Parathyroid adenoma (tissue), 2 donors: Measurements from ENCODE around the gene TGFBI.

Source experiments
- H2AFZ ChIP-seq: fragments of 300-600 bp; sonication (generic); one replicate; pipeline ENCODE4 v1.7.0; 2017; ENCODE audit warnings: antibody characterized with exemption, mild to moderate bottlenecking
- H3K27ac ChIP-seq: fragments of 300-600 bp; sonication (generic); one replicate; pipeline ENCODE4 v1.7.0; 2017
- H3K27me3 ChIP-seq: fragments of 300-600 bp; sonication (generic); one replicate; pipeline ENCODE4 v1.7.0; 2017; ENCODE audit warnings: low read length; ENCODE audit not compliant: control insufficient read depth, insufficient read depth
- H3K36me3 ChIP-seq: fragments of 300-600 bp; sonication (generic); one replicate; pipeline ENCODE4 v1.7.0; 2017; ENCODE audit warnings: low read length; ENCODE audit not compliant: control insufficient read depth, insufficient read depth
- H3K4me1 ChIP-seq: fragments of 300-600 bp; sonication (generic); one replicate; pipeline ENCODE4 v1.7.0; 2017; ENCODE audit warnings: control low read depth
- H3K4me2 ChIP-seq: fragments of 300-600 bp; sonication (generic); one replicate; pipeline ENCODE4 v1.7.0; 2017; ENCODE audit warnings: low read length
- H3K4me3 ChIP-seq: fragments of 300-600 bp; sonication (generic); one replicate; pipeline ENCODE4 v1.7.0; 2017; ENCODE audit warnings: low read depth, low read length
- H3K79me2 ChIP-seq: fragments of 300-600 bp; sonication (generic); one replicate; pipeline ENCODE4 v1.7.0; 2017; ENCODE audit warnings: control low read depth
- H3K9ac ChIP-seq: fragments of 300-600 bp; sonication (generic); one replicate; pipeline ENCODE4 v1.7.0; 2017; ENCODE audit warnings: mild to moderate bottlenecking
- H3K9me3 ChIP-seq: fragments of 300-600 bp; sonication (generic); one replicate; pipeline ENCODE4 v1.7.0; 2017; ENCODE audit warnings: low read length; ENCODE audit not compliant: control insufficient read depth
- TF ChIP-seq, protein P1 (sequence below): fragments of 300-600 bp; sonication (generic); IDR thresholded peaks from one replicate; pipeline ENCODE4 v1.7.0; 2017; ENCODE audit warnings: antibody characterized with exemption, mild to moderate bottlenecking
- donor health status: primary hyperparathyroidism.

TGFBI gene

DNA sequence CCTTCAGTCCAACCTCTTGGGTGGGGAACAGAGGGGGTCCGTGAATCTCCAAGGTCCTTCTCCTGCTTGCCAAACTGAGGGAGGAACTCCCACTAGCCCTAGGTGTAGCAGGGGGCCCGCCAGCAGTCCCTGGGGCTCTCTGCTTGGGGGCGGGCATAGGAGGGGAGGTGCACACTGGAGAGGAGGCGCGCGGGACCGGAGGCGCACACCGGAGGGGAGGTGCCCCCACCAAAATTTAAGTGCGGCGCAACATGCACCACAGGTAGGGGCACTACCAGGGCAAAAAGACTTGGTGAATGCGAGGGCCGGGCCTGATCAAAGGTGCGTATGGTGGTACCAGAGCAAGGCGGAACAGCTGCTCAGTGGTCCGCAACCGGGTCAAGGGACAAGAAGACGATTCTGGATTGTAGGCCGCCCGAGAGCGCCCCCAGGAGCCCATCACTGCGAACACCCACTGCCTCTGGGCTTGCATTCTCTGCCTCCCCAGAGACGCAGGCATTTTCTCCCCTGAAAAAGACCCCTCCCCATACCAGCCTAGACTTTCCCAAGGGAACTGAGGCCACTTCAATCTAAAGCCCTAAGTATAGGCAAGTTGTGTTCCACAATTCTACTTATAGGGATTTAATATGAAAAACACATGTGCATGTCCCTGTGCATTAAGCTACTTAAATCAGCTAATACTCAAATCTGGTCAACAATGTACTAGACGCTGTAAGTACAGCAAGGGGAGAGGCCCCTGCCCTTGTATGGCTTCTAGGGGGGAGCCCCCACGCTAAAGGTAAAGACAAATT, 50.6 kb downstream of the TGFBI start:
- Histone ChIP-seq H3K9me3 (no peaks in the 10 kb centered on the region), H3K27me3 (no peaks in the 10 kb centered on the region), H3K9ac (no peak overlapping the region), H3K79me2 (no peaks in the 10 kb centered on the region), H3K27ac (no peak overlapping the region), H3K4me2 (no peak overlapping the region), H3K36me3 (no peaks in the 10 kb centered on the region), H2AFZ (peak overlapping the region; percentile 85), H3K4me1 (no peaks in the 10 kb centered on the region), H3K4me3 (no peak overlapping the region)
- TF ChIP-seq, protein P1, sequence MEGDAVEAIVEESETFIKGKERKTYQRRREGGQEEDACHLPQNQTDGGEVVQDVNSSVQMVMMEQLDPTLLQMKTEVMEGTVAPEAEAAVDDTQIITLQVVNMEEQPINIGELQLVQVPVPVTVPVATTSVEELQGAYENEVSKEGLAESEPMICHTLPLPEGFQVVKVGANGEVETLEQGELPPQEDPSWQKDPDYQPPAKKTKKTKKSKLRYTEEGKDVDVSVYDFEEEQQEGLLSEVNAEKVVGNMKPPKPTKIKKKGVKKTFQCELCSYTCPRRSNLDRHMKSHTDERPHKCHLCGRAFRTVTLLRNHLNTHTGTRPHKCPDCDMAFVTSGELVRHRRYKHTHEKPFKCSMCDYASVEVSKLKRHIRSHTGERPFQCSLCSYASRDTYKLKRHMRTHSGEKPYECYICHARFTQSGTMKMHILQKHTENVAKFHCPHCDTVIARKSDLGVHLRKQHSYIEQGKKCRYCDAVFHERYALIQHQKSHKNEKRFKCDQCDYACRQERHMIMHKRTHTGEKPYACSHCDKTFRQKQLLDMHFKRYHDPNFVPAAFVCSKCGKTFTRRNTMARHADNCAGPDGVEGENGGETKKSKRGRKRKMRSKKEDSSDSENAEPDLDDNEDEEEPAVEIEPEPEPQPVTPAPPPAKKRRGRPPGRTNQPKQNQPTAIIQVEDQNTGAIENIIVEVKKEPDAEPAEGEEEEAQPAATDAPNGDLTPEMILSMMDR = no peak

- Histone ChIP-seq H3K36me3 (no peaks in the 10 kb centered on the region), H3K9me3 (no peaks in the 10 kb centered on the region), H3K9ac (no peak overlapping the region), H3K27ac (peak overlapping the region; percentile 65), H3K4me3 (no peak overlapping the region), H3K4me1 (no peaks in the 10 kb centered on the region), H3K79me2 (no peaks in the 10 kb centered on the region), H3K4me2 (no peak overlapping the region), H2AFZ (peak overlapping the region; percentile 85), H3K27me3 (no peaks in the 10 kb centered on the region)
- TF ChIP-seq, protein P1 = no peak
These were observed 51.3 kb downstream of the TGFBI start for GRCh38 chr5:136080113-136080482.

DNA sequence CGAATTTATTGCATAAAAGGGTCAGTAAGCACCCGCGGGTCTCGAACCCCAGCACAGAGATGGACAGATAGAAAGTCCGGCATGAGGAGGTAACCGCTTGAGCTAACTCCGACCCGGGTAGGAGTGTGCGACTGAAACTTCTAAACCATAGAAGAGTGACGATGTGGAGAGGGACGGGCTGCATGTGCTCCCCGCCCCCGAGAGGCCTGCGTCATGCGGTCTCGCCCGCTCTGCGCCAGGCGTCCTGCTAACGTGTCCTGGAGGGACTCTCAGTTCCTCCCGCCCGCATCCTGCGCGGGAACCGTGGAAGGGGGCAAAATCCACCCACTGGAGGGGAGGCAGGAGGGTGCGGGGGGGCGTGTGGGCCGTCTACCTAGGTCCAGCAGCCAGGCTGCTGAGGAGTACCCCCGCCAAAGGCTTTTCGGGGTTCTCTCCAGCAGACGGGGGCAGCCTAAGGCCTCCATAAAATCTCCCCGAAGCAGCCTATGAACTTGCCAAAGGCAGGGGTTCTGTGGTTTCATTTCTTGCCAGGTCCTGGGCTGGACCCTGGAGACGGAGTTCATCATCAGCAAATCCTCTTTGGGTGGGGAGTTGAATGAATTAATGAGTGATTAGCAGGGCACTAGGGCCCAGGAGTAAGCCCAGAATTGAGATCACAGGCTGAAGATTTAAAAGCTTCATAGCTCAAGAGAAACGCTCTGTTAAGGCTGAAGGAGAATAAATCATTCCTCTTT, 51.9 kb downstream of the TGFBI start:
- no peaks in the 10 kb centered on the region for H3K4me1 ChIP-seq
- H3K9ac ChIP-seq = no peak overlapping the region
- H3K4me2 ChIP-seq = no peak overlapping the region
- peak overlapping the region; percentile 85 for H2AFZ ChIP-seq
- H3K9me3 ChIP-seq = no peaks in the 10 kb centered on the region
- peak overlapping the region; percentile 65 for H3K27ac ChIP-seq
- no peaks in the 10 kb centered on the region for H3K36me3 ChIP-seq
- TF ChIP-seq, protein P1 = no peak
- H3K4me3 ChIP-seq = no peak overlapping the region
- no peaks in the 10 kb centered on the region for H3K79me2 ChIP-seq
- H3K27me3 ChIP-seq = no peaks in the 10 kb centered on the region

DNA sequence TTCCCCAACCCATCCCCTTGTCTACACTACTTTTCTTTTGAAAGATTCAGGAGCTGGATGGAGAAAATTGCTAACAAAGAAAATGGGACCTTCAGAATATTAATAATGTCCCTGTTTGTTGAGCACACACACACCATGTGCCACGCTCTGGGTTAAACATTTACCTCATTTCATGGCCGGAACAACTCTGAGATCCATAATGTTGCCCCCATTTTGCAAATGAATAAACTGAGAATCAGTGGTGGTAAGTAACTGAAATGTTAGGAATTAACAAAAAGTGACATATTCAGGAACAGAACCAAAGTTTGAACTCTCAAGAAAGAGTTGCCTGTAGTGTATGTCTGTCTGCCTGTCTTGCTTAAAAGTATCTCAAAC, 52.4 kb downstream of the TGFBI start:
- peak overlapping the region; percentile 85 for H2AFZ ChIP-seq
- no peaks in the 10 kb centered on the region for H3K9me3 ChIP-seq
- no peak overlapping the region for H3K9ac ChIP-seq
- no peaks in the 10 kb centered on the region for H3K79me2 ChIP-seq
- H3K36me3 ChIP-seq = no peaks in the 10 kb centered on the region
- H3K4me2 ChIP-seq = no peak overlapping the region
- H3K27me3 ChIP-seq = no peaks in the 10 kb centered on the region
- H3K4me1 ChIP-seq = no peaks in the 10 kb centered on the region
- H3K4me3 ChIP-seq = no peak overlapping the region
- H3K27ac ChIP-seq = peak overlapping the region; percentile 65
- TF ChIP-seq, protein P1 = no peak
